BJ (cell line): ENCODE data around the gene APLNR. TPM values are rescaled to one million over a fixed set of nuclear protein-coding genes. Genes with fewer than 3 reads are reported as not detected.

Experiments used
- CTCF ChIA-PET: fragments of 350-600 bp; formaldehyde crosslinking; extraction: SDS; loops from one replicate; lab custom pipeline; 2021; ENCODE audit warnings: antibody characterized with exemption, inconsistent platforms; lab: Yijun Ruan, JAX
- POLR2A ChIA-PET: fragments of 300-600 bp; sonication (Branson Sonifier 250); formaldehyde crosslinking; extraction: SDS; loops from one replicate; lab custom pipeline; 2021; ENCODE audit warnings: antibody characterized with exemption; lab: Charles Lee
- DNase-seq: peaks from one replicate; pipeline ENCODE4 v3.0.0-alpha.2; 2011; ENCODE audit warnings: low read depth
- H3K27me3 ChIP-seq: 2 replicates; pipeline ENCODE4 v1.6.0; 2011; ENCODE audit warnings: low read length; ENCODE audit not compliant: control insufficient read depth, insufficient read depth
- H3K36me3 ChIP-seq: 2 replicates; pipeline ENCODE4 v1.5.1; 2011; ENCODE audit warnings: low read length; ENCODE audit not compliant: control insufficient read depth, insufficient read depth
- H3K4me3 ChIP-seq: 2 replicates; pipeline ENCODE4 v1.5.1; 2011; ENCODE audit warnings: low read depth, mild to moderate bottlenecking, control low read depth, low read length
- CTCF ChIP-seq: IDR thresholded peaks from 2 replicates; pipeline ENCODE4 v1.5.1; 2011; ENCODE audit warnings: low read depth, mild to moderate bottlenecking, control low read depth, inconsistent platforms, low read length, moderate library complexity; ENCODE audit not compliant: insufficient read depth
- polyA plus RNA-seq: library from polyadenylated mRNA; depleted of rRNA; stranded (reverse); fragments of >200 nt; gene quantifications from 2 replicates; pipeline ENCODE4 v1.2.3, GENCODE V29; 2011

APLNR gene
- polyA plus RNA-seq, 1 experiment = not detected

- ChIA-PET POLR2A (no interaction called here), CTCF (interaction anchor here (0.6 to 2.4 kb wide), 3 partner anchors 27 to 199 kb away, joined by 3 to 15 read pairs (median 3); no protein-coding TSS in a partner anchor)
- Histone ChIP-seq H3K36me3 (no peaks in the 10 kb centered on the region), H3K27me3 (no peaks in the 10 kb centered on the region; the same call in 1 of the 2 replicates), H3K4me3 (no peak overlapping the region)
- no peak for TF ChIP-seq CTCF
- no peak for DNase-seq
Observed at GRCh38 chr11:57222239-57222638, 14.8 kb downstream of the APLNR start.

GRCh38 chr11:57219021-57219627, 17.9 kb downstream of the APLNR start:
- POLR2A ChIA-PET = no interaction called here
- Histone ChIP-seq H3K36me3 (no peaks in the 10 kb centered on the region), H3K27me3 (no peaks in the 10 kb centered on the region; the same call in 1 of the 2 replicates), H3K4me3 (no peak overlapping the region)
- no peak for TF ChIP-seq CTCF
- CTCF ChIA-PET = no interaction called here
- DNase-seq = no peak

- POLR2A ChIA-PET = no interaction called here
Observed at GRCh38 chr11:57217053-57217452, 20.0 kb downstream of the APLNR start.

GRCh38 chr11:57216463-57216862, 20.6 kb downstream of the APLNR start:
- Histone ChIP-seq H3K36me3 (no peaks in the 10 kb centered on the region), H3K27me3 (no peaks in the 10 kb centered on the region), H3K4me3 (no peak overlapping the region)
- no peak for DNase-seq
- ChIA-PET CTCF (interaction anchor here (0.8 kb wide), 1 partner anchor 35 kb away, joined by 3 read pairs; no protein-coding TSS in a partner anchor), POLR2A (no interaction called here)
- no peak for TF ChIP-seq CTCF

More at GRCh38 chr11:57217053-57217452, 20.0 kb downstream of the APLNR start:
- no peak overlapping the region for H3K4me3 ChIP-seq
- H3K36me3 ChIP-seq = no peaks in the 10 kb centered on the region
- H3K27me3 ChIP-seq = no peaks in the 10 kb centered on the region
- CTCF ChIA-PET = interaction anchor here (0.8 kb wide), 1 partner anchor 35 kb away, joined by 3 read pairs; no protein-coding TSS in a partner anchor
- TF ChIP-seq CTCF = no peak
- DNase-seq = no peak

GRCh38 chr11:57214494-57214893, 22.6 kb downstream of the APLNR start:
- 0 out of 2 replicates have a peak, but pooled peaks have one; percentile 18 for TF ChIP-seq CTCF
- Histone ChIP-seq H3K27me3 (no peaks in the 10 kb centered on the region), H3K4me3 (no peak overlapping the region), H3K36me3 (no peaks in the 10 kb centered on the region)
- CTCF ChIA-PET = interaction anchor here (1.1 kb wide), 1 partner anchor 11 kb away, joined by 3 read pairs; no protein-coding TSS in a partner anchor
- peak; percentile 45 for DNase-seq
- POLR2A ChIA-PET = no interaction called here
